GM19043 (cell line): Measurements from ENCODE around the gene ERLIN1.
A peak's percentile ranks its signal among the peaks of the same experiment; 100 is the strongest.

Experiments used
- ATAC-seq: cut with Tn5 transposase; IDR thresholded peaks from one replicate; pipeline ENCODE4 v1.9.1; 2021; ENCODE audit warnings: low read depth; ENCODE audit not compliant: unreplicated experiment

Gene ERLIN1

DNA sequence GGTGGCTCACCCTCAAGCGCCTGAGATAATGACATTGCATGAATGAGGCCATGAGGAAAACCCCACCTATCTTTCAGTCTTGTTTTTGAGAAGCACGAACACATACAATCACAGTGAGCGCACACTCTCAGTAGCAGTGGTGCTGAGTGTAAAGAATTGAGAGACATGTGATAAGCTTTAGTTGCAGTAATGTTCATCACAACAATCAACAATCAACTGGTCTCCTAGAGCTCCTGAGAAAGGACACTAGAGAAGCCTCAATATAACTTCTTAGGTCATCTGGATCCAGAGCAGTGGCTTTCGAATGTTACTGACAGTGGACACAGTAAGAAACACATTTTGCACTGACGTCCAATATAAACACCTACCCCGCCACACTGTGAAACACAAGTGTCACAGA lies 12.8 kb downstream of the ERLIN1 start:
- no peak for ATAC-seq

DNA sequence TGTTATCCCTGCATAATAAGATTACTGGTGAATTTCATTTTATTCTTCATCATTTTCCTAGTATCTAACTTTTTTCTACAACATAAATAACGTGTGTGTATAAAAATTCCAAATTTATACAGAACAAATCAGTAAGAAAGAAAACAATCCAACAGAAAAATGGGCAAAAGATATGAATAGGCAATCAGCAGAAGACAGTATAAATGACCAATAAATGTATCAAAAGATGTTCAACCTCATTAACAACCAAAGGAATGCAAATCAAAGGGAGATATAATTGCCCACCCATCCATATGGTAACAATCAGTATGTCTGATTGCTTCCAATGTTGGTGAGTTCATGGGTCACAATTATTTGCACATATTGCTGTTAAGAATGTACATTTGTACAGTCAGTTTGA lies 13.5 kb downstream of the ERLIN1 start:
- no peak for ATAC-seq

DNA sequence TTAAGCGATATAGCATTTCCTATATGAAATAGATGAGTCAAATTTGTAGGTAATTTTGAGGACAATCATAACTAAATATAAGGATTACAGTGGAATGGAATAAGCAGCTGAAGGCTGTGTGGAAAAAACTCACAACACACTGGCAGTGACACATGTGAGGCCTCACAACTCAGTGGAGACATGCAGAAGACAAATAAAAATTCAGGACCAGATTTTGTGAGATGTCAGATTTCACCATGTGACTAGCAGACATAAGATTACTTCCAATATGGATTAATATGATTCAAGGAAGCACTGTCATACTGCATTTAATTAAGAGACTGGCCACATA lies 17.6 kb downstream of the ERLIN1 start:
- ATAC-seq = no peak

DNA sequence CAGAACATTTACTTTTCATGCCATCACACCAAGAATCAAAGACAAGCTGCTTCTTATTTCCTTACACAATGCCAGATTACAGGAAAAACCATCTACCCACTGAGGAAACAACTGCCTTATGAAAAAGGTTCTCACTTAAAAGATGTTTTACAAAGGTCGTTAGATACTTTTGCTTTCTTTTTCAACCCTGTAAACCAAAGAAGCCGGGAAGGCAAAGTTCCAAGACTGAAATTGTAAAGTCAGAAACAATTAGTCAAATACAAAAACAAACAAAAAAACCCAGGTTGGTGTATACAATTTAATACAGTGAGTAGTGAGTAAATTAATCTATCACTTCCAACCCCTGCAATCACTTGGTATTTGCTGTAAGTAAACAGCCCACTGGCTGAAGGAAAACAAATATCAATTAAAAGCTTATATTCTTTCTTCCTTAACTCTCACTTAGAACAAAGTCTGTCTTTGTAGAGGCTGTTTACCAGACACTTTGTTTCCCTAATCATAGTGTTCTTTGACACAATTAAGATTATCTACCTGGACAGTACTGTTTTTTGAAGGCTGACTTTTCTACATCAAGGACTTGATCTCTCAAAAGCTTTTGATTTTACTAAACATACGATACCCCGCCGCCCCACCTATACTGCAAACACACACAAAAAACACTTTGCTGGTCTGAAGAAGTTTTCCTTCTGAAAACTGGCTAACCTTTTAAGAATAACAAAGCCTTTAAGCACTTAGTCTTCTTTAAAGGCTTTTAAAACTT lies 18.1 kb downstream of the ERLIN1 start:
- ATAC-seq = no peak

DNA sequence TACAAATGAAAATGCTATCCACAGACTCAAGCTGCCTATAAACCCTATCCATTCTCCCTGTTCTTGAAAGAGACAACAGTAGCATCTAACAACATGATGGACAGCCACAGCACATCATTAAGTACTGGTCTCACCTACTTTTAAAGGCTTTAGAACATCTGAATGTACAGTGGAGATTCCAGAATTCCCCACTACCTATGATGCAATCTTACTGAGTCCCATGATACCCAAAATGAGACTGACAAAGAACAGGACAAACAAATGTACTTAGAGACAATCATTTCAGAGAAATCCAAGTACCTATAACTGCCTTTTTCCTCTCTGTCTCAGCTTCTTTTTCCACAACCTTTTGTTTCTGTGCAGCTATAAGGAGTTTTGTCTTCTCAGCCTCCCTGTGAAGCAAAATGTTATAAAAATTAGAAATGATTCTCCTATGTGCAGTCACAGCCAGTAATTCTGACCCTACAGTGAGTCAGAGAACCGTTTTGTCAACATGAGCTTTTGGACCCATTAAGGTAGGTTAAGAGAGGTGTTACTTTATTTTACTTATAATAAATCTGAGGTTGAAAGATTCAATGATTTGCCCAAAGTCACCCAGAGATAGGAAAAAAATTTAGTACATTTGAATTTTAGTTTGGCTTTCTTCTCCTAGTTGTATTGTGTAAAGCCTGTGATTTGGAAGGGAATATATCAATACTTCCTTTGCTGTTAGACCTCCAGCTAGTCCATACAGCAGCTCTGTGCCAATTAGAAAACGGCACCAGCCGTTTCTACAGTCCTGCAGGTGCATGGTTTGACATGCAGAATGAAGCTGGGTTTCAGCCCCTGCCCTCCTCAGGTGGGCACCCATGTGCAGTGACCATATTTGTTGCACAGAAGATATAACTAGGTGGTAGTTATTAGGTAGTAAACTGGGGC lies 21.9 kb downstream of the ERLIN1 start:
- no peak for ATAC-seq

DNA sequence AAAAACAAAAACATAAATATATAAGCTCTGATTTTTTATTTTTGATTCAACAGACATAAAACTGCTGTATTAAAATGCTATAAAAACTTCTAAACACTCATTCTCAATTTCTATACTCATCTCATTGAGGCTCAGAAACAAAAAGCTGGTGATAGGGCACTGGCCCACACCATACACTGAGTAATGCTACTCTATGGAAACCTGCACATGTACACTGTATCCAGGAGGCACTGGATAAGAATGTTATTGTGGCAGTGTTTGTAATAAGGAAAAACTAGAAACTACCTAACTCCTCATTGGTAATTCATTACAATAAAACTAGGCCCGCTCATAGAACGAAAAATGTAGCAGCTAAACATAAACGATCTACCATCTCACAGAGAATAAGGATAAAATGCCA lies 23.1 kb downstream of the ERLIN1 start:
- ATAC-seq = no peak

DNA sequence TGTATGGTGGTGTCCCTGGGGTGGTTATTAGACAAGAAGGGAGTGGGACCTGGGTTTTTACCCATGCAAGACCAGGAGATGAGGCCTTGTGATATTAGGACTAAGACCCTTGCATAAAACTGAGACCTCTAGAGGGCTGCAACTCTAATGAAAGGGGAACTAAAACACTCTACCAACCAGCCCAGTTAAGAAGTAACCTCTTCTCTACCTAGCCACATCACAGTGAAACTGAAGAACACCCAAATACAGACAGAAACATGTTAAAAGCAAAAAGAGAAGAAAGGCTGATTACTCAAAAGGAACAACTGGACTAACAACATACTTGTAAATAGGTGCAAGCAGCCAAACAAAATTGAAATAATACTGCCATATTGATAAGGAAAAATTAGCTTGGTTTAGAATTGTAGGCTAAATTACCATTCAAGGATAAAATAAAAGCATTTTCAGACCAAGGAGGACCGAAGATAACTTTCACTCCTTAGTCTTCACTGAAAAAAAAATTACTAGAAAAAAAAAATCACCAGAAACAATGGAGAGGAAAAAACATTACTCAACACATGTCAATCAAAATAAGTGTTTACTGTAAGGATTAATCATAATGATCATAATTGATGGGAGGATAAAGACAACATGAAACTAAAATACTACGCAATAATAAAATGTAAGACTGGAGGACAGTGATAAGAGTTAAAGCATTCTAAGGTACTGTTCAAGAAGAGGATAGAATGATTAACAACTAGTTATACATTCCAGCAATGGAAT lies 27.6 kb downstream of the ERLIN1 start:
- peak; percentile 90 for ATAC-seq

DNA sequence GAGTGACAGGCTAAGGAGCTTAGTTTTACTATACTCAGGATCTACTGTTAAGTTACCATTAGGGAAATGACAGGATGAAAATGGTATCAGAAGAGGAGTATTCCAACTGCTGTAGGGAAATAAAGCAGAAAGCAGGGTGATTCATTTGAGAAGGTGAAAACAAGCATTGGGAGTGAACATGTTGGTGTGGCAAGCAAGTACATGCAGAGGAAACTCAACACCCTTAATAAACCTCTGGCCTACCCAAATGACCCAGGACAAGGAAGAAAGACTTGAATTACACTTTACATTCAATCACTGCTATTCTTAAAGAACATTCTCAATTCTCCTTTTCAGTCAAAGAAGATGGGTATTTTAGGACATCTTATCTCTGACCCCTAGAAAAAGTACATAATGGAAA lies 28.7 kb downstream of the ERLIN1 start:
- no peak for ATAC-seq

DNA sequence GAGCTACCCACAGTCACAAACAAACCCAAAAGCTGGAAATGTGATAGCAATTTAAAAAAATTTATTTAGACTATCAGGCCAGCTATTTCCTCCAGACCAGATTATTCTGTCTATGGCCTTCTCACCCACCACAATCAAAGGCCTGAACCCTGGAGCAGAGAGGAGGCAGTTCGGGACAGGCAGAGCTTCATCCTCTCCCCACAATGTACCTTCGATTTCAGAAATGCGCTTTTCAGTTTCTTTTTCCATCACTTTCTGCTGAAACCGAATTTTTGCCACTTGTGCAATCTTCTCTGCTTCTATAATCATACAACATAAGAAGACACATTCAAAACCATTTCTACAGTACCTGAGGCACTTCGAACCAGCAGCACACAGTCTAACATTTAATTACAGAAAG lies 29.9 kb downstream of the ERLIN1 start:
- ATAC-seq = no peak

DNA sequence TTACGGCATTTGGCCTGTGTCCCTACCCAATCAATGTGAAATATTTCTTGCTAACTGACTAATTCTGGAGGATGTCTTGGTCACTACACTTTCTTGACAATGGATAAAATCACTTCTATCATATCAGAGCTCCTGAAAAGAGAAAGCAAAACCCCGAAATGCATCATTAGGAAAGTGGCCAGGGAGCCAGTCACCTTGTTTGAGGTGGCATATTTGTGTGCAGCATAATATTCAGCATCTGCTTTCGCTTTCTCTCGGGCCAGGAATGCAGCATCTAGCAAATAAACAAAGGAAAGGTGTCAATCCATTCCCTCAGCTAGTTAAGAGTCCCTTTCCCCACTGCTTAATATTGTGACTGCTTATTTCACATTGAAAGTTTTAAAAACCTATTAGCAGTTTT lies 31.2 kb downstream of the ERLIN1 start:
- ATAC-seq = no peak

DNA sequence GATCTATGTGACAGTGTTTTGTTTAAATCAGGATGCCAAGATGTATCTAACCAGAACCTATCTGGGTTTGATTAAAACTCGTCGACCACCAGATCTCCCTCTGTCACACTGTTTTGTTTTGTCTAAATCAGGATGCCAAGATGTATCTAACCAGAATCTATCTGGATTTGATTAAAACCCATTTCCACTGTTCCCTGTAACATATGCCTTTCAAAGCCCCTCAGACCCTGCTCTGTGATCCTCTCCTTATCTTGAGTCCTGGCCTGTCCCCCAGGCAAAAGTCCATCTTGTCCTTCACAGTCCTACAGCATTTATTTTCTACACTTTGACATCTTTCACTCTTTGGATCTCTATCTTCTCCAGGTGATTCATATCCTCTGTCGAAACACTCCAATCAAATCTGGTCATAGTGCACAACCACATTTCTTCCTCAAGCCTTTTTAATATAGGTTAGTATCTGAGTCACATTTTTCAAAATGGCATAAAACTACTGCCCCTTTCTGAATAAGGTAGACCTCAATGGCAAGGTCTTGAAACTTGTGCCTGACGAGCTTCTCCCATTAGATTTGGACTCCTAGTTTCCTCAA lies 32.5 kb downstream of the ERLIN1 start:
- no peak for ATAC-seq

DNA sequence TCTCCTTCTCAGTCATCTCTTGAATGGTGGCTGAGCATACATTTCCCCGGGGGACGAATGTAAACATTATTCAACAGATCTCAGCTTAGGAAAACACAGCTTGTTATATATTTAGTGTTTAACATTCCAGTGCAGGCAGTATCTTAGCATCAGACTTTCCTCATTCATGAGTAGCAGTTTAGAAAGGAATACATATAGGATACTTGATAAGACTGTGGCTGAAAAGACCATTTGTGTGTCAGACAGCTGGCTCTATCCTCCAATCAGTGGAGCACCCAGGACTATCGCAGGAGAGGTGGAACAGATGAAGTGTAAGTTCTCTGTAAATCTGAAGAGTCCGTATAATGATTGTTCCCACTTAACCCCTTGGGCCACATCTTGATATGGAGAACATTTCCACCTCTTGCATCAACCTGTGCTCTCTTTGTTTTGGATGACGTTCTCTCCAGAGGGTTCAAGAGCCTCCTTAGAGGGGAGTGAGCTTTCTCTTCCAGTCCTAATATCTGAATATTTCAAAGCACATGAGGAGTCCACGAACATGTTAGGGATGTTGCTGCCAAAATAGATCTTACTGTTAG lies 34.0 kb downstream of the ERLIN1 start:
- ATAC-seq = no peak

DNA sequence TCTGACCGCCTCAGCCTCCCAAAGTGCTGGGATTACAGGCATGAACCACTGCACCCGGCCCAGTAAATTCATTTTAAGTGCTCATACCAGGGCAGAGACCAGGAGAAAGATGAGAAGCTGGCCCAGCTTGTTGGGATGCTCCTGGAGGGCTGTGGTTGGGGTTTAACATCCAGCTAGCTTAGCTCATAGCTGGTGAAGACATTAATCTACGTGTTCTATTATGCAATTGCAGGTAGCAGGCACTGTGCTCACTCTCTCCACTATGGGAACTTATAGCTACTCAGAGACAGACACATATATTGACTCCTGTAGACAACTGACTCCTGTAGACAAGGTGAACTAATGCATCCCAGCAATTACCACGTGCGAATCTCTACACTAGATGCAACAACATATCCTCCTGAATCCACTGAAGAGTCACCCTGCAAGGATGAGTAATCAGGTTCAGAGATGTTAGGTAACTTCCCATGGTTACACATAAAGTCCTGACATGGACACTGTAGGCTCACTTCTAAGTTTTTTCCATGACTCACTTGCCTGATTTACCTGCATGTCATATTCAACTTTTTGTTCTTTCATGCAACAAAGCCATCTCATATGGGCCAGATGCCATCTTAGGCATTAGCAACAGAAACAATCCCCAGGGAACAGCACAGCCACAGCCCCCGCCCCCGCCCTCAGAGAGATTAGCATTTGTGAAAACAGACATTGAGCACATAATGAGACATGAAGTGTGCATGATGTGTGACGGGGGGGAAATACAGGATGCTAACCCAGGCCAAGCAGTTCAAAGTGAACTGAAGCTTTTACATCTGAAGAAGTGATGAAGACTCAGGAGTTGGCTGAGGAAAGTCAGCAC lies 37.2 kb downstream of the ERLIN1 start:
- ATAC-seq = no peak

DNA sequence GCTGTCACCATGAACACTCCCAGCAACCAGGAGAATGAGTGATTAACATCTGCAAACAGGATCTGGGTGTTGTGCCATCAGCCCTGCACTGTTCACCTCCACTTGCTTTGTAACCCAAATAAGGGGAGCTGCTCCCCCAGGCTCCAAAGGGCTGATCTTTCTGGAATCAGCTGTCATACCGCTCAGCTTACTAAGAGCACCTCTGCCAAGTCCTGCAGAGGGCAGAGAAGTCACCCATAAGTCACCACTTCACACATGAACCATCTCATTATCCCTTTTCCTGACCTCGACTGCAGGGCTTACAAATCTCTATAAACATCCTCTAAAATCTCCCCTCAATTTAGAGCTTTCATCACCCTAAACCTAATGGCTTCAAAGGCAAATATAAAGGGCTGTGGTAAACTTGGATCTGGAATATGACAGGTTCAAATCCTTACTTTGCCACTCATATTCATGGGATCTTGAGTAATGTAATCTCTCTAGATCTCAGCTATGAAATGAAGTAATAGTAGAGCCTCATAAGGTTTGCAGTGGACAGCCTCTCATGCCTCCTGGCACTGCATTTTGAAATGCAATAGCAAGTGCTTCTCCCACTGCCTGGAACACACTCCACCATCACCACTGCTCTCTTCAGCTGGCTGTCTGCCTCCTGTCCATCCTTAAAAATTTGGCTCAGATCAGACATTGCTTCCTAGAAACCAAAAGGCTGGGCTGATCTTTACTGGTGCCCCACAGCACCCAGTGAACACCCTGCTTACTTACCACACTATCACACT lies 38.8 kb downstream of the ERLIN1 start:
- ATAC-seq = no peak

DNA sequence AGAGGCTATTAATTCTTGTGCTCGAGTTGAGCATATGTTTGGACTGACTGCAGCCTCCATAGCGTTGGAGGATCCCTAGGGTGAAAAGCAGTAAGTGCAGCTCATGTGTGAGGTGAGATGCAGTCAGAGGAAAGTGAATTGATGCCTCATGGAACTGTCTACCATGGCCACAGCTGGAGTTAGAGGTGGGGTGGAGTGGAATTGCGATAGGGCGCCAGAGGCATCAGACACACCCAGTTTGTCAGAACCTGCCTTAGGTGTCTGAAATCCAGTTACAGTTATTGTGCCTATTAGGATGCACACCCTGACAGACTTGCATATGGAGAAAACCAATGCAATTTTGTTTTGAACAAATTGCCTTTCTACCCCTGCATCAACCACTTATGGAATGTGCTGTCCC lies 39.4 kb downstream of the ERLIN1 start:
- ATAC-seq = no peak

DNA sequence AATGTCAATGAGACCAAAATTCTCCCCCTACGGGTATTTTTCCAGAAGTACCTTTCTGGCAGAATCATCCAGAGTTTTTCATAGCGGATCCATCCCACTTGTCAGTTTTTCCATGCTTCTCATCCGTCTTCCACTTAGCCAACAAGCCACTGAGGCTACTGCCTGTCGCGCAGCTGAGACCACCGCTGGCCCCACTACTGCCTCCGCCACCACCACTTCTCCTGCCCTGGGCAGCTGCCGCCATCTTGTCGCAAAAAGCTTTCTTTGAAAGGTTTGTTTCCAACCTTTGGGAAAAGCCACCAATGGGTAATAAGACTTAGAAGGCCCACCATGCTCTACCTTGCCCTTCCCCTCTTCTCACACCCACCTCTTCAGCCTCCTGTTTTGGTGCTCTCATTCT lies 42.1 kb downstream of the ERLIN1 start:
- no peak for ATAC-seq

DNA sequence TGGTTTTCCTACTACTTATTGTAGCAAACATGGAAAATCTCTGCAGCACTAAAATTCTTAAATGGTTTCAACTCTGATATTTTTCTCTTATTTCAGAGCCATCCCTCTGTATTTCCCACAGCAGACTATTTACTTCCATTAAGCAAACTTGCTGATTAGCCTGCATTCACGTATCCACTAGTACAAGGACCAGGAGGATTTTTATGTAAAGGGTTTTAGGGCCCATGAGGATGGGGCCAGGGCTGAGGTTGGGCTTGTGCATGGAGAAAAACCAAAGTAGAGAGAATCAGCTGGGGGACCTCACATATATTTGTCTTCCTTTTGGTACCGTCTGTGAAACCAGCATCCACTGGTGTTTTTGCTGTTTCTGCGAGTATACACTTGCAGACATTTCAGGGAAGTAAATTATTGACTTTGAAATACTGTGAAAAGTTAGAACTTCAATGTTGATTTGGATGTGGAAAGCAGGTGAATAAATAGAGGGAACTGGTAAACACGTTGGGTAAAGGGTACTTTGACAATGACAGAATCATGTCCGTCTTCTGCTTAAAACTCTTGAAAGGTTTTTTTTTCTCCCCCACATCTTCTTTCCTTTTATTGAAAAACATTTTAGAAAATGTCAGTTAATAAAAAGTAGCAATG lies 44.3 kb downstream of the ERLIN1 start:
- ATAC-seq = no peak

DNA sequence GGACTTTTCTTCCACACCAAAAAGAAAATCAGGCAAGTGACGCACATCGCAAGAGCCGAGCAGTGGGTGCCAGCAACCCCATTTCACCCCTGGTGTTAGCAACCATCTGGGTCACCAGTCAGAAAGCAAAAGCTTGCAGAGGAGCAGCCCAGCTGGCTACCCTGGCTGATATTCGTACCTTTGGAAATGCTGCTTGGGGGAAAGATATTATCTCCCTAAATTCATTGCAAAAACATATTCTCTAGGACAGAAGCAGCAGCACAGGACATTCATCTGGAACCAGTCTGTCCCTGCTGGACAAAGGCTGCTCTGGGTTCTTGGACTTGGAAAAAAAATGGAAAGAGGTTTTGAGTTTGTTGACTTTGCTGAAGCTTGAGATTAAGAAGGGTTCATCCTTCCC lies 45.8 kb downstream of the ERLIN1 start:
- ATAC-seq = no peak
